Ishikawa (cell line): ENCODE data around the gene TIMM50.

Experiments
- CREB1 ChIP-seq: IDR thresholded peaks from 2 replicates; pipeline ENCODE4 v1.6.1; 2012; ENCODE audit warnings: low read depth
- RAD21 ChIP-seq: IDR thresholded peaks from 2 replicates; pipeline ENCODE4 v1.6.1; 2012; ENCODE audit warnings: low read depth
- YY1 ChIP-seq: IDR thresholded peaks from 2 replicates; pipeline ENCODE4 v1.6.1; 2012; ENCODE audit warnings: low read depth

- TF ChIP-seq CREB1 (no peak), YY1 (no peak), RAD21 (no peak)
Observed at GRCh38 chr19:39467941-39468340, 12.7 kb upstream of the TIMM50 start.
